Measurements from ENCODE around the gene ZMYND8.

- TF ChIP-seq YY1 (IDR thresholded peaks at IDR 0.05; ENCODE audit: insufficient read depth, insufficient read length) (no peak), ZNF274 (IDR thresholded peaks at IDR 0.05; ENCODE audit: low read depth, low read length) (no peak), SUZ12 (IDR thresholded peaks at IDR 0.05; ENCODE audit: extremely low read depth, insufficient read depth, insufficient read length) (no peak)
These were observed 5.6 kb downstream of the ZMYND8 start for GRCh38 chr20:47350691-47351545.

Measured in NT2/D1 (cell line).